NCI-H1092 treated with DMSO at 0.1 percent for 48 hours (cell line): ENCODE results near the gene BDNF.
"Not testable (repeated sequence)": the region's sequence is repeated elsewhere in the genome, so short reads cannot be mapped to it uniquely, and the experiment has no call there.

Source experiments
- DNase-seq: peaks from one replicate; lab custom pipeline; 2025; lab: John Stamatoyannopoulos, UW

The BDNF gene

GRCh38 chr11:27665508-27666101 is 34.6 kb downstream of the BDNF start:
- DNase-seq = not testable (repeated sequence)

DNA sequence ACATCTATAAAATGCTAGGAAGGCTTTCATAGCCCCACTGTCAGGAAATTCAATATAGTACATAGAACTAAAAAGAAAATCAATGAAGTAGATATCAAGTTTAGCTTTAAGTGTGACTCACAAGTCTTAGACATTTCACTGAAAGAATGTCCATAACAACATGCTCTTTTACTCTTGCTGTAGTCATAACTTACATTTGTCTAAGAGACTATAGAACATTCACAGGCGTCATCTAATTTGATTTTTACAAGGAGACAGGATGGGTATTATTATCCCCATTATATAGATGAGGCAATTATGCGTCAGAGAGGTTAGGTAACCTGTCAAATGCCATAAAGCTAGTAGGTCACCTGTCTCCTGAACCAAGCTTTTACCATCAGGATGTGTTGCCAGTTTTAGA is 36.9 kb downstream of the BDNF start:
- DNase-seq = no peak

DNA sequence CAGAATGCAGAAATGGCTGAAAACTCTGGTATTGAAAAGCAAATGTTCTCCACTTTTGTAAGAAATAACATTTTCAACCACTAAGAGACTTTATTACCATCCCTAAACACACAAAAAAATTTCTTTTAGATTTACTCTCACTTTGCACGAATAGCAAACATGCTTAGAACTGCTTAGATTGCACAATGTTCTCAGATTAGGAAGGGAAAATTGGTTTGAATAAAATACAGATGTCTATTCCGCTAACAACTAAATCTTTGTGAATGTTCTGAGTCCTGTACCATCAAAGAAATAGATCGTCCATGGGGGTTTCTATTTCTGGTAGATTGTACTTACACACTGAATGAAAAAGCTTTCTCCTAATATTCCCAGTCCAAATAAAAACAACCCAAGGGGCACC is 40.1 kb downstream of the BDNF start:
- DNase-seq = no peak

GRCh38 chr11:27658535-27659236 is 41.6 kb downstream of the BDNF start:
- DNase-seq = no peak

GRCh38 chr11:27656806-27657483 is 43.3 kb downstream of the BDNF start:
- DNase-seq = no peak

DNA sequence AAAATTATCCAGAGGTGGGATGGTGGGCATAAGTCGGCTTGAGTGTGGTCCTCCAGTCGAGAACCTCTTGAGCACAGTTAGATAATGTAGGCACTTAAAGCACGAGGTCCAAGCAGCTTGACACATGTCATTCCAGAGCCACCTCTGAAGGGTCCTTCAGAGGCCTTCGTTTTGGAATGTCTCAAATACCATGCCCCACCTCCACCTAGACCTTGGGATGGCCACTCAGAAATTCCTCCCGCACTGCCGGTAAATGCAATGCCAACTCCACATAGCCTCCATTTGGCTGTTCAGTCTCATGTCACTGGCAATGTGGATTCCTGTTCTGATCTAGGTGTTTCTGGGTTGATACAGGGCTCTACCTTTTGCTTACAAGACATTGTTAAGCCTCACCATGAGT is 43.9 kb downstream of the BDNF start:
- no peak for DNase-seq

- no peak for DNase-seq
Measured at GRCh38 chr11:27653990-27654758, 46.1 kb downstream of the BDNF start.

- DNase-seq = no peak
Measured at GRCh38 chr11:27651711-27652110, 48.5 kb downstream of the BDNF start.

DNA sequence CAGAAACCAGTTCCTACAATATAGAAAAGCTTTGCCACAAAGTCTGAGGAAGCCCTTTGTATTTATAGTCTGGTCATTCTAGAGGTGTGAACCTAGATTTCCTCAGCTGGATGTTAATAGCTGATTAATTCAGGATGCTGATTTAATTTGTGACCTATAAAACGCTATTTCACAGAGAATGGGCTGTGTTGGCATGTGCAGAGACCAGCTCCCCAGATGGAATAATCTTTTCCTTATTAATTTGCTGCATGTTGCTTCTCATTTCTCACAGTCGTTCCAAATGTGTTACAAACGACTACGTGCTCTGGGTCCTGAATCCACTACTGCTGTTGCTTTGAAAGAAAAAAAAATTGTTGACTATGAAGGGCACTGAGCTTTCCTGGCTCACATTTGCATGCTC is 49.3 kb downstream of the BDNF start:
- no peak for DNase-seq

DNA sequence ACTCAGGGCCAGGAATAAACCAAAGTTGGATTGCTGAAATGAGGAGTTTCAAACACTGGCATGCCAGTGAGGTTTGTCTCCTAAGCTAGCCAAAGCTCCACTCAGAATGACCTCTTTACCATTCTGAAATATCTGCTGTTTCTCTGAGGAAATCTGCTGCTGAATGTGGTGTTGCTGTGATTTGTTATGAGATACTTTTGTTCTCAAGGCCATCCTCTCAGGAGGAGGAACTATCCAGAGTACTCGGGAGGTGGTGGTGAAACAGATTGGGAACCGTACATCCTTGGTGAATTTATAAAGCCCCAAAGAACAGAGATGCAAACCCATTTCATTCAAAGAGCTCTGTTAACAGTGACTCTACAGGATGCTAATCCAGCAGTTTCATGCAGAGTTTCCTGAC is 50.5 kb downstream of the BDNF start:
- no peak for DNase-seq

DNA sequence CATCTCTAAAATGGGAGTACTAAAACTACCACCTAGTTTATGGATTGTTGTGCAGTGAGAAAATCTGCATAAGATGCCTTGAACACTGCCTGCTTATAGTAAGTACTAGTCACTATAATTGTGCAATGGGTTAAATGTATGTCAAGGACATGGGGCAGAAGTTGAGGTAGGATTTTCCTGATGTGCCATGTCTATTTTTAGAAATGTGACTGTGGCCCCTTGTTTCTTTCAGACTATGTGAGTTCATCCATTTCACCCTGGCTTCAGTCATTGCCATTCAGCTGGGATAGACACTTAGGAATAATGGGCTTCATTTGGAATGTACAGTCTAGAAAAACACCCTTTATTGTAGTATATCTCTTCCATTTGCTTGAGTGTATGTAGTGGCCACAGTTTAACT is 51.4 kb downstream of the BDNF start:
- no peak for DNase-seq

GRCh38 chr11:27646051-27646818 is 54.0 kb downstream of the BDNF start:
- no peak for DNase-seq

DNA sequence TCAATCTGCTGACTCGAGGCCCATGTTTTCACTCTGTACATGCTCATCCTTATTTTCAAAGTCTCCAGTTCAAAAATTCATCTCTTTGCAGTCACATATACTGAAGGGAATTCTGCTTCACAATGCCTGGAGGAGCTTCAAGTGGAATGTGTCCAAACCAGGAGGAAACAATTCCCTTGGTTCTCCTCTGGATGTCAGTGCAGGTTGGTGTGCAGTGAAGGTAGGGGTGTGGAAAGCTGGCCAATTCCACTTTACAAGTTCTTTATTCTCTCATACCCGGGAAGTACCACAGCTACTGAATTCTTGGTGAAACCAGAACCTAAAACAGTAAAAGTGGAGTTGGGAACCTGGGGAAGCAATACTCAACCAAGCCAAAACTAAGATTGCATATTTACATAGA is 57.3 kb downstream of the BDNF start:
- no peak for DNase-seq

GRCh38 chr11:27640954-27641353 is 59.3 kb downstream of the BDNF start:
- no peak for DNase-seq

DNA sequence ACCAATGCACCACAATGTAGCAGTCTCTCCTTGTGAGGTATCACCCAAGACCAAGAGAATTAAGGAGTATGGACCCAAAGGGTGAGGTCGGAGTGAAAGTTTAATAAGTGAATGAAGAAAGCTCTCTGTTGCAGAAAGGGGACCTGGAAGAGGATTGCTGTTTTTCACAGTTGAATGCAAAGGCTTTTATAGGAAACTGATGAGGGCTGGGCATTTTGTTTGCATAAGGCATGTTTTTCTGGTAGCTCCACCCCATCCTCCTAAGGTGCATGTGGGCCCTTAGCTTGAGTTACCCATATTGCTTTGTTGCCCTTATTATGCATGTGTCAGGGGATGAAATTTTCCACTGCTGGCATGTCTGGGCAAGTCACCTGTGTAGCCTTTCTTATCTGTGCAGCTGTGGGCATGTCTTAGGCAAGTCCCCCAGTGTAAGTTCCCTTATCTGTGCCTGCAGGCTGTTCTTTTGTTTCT is 64.7 kb downstream of the BDNF start:
- no peak for DNase-seq

DNA sequence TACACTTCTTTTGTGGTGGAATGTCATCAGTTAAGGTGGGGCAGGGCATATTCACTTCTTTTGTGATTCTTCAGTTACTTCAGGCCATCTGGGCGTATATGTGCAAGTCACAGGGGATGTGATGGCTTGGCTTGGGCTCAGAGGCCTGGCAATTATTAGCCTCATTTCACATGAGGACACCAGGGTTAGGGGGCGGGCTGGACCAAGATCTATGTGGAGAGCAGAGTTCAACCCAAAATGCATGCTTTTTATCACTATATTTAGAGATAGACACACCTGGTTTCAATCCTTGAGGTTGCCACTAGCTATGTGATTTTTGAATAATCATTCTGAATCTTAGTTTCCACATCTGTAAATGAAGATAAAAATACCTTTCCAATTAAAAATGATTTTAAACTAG is 65.5 kb downstream of the BDNF start:
- not testable (repeated sequence) for DNase-seq

DNA sequence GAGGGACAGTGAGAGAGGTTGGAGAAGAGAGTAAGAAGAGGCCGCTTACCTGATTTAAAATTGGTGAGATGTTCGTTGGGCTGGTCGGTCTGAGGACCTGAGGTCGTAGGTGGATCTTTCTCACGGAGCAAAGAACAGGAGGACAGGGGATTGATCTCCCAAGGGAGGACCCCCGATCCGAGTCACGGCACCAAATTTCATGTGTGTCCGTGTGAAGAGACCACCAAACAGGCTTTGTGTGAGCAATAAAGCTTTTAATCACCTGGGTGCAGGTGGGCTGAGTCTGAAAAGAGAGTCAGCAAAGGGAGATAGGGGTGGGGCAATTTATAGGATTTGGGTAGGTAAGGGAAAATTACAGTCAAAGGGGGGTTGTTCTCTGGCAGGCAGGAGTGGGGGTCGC is 66.0 kb downstream of the BDNF start:
- DNase-seq = not testable (repeated sequence)

DNA sequence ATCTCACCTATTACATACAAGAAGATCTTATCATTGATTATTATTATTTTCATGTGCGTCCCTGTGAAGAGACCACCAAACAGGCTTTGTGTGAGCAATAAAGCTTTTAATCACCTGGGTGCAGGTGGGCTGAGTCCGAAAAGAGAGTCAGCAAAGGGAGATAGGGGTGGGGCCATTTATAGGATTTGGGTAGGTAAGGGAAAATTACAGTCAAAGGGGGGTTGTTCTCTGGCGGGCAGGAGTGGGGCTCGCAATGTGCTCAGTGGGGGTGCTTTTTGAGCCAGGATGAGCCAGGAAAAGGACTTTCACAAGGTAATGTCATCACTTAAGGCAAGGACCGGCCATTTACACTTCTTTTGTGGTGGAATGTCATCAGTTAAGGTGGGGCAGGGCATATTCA is 71.2 kb downstream of the BDNF start:
- not testable (repeated sequence) for DNase-seq

- no peak for DNase-seq
Measured at GRCh38 chr11:27627979-27628378, 72.3 kb downstream of the BDNF start.

- DNase-seq = no peak
Measured at GRCh38 chr11:27626938-27627586, 73.2 kb downstream of the BDNF start.

DNA sequence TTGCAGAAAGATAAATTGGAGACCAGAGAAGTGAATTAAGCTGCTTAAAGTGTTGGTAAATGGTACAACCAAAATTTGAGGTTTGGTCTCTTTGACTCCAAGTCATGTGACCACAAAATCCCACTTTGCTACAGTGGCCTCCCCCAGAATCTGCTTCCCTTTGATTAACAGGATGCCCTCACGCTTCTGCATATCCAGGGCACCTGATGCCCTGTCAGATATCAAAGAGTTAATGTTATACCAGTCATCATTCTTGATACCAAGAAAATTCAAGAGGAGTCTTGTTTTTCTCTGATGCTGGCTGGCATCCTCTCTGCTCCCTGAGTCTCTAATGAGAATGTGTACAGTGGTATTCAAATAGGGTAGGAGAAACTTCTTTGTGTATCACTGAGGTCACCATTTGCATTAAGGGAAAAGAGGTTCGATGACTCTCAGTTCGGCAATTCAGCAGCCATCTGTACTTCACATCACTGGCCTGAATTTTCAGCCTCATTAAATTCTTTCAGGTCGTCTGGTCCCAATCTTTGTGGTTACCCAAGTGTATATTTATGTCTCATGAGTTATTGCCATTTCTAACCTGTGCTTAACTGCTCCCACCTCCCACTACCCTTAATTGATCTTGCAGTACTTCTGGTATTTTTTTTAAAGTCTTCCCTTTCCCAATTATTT is 73.9 kb downstream of the BDNF start:
- no peak for DNase-seq
